A204.1 (cell line): ENCODE results near the gene ASIC3.
"Not testable (repeated sequence)": the region's sequence is repeated elsewhere in the genome, so short reads cannot be mapped to it uniquely, and the experiment has no call there.

ENCODE experiments used
- FAIRE-seq: peaks from 2 replicates; lab custom pipeline; 2012; peaks lifted over from hg19 to GRCh38; lab: Jason Lieb, UNC

The ASIC3 gene

DNA sequence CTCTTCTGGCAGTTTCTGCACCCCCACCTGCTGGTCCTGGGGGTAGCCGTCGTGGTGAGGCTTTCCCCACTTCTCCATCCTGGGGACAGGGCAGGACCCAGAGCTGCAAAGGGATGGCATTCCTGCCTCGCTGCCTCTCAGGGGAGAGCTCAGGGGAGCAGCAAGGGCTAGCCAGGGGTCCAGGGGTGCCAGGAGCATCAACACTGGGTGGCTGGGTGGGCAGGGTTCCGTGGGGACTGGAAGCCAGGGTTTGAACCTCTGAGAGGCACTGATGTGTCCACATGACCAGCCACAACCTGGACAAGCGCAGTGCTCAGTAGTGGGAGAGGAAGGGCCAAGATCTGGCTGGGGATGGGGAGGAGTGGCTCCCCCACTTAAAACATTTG lies 14.5 kb upstream of the ASIC3 start:
- no peak for FAIRE-seq

DNA sequence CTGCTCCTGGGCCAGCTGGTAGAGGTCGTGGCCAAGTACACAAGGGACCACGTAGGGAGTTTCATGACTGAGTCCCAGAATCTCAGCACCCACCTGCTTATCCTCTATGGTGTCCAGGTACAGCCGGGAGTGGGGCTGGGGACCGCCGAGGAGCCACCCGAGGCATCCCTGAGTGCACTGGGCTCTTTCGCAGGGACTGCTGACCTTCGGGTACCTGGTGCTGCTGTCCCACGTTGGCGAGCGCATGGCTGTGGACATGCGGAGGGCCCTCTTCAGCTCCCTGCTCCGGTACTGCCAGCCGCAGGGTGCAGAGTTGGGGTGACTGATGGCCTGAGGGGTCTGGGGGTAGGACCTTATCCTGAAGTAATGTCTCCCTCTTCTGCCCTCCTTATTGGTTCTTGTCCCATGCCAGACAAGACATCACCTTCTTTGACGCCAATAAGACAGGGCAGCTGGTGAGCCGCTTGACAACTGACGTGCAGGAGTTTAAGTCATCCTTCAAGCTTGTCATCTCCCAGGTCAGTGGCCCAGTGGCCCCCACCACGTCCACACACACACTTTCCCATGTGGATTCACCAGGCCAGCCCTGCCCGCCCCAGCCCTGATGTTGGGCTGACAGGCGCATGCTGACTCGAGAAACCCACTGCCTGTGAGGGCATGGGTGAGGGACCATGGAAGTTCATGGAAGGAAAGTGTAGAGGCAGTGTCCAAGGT lies 13.9 kb upstream of the ASIC3 start:
- FAIRE-seq = no peak

DNA sequence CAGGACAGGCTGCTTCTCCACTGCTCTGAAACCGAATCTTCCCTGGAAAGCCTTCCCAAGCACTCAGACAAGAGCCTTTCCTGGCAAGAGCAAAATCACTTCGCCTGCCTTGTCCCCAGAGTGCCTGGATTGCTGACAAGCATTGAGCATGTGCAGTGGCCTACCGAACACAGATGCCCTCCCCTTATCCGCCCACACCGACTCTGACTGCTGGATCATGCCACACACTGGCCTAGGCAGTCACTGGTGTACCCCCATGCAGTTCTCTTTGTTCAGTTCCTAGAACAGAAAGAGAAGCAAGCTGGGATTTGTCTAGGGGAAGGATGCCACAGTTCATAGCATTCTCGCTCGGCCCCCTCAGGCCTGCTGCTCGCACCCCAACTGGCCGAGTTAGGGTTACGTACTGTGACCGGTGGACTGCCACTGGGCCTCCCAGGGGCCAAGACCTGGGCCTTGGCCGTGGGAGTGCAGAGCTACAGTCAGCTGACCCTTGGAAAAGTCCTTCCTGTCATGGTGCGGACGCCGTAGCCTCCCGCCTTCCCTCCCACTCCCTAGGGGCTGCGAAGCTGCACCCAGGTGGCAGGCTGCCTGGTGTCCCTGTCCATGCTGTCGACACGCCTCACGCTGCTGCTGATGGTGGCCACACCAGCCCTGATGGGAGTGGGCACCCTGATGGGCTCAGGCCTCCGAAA lies 13.2 kb upstream of the ASIC3 start:
- no peak for FAIRE-seq

DNA sequence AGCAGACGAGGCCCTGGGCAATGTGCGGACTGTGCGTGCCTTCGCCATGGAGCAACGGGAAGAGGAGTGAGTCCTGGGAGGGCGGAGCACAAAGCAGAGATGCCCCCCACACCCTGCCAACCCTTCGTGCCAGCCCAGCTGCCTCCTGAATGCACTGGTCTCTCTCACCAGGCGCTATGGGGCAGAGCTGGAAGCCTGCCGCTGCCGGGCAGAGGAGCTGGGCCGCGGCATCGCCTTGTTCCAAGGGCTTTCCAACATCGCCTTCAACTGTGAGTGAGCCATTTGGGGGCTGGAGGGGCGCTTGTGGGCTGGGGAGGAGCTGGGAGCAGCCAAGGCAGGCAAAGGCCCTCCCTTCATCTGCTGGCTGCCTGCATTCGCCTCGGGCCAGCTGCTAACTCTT lies 12.4 kb upstream of the ASIC3 start:
- no peak for FAIRE-seq

DNA sequence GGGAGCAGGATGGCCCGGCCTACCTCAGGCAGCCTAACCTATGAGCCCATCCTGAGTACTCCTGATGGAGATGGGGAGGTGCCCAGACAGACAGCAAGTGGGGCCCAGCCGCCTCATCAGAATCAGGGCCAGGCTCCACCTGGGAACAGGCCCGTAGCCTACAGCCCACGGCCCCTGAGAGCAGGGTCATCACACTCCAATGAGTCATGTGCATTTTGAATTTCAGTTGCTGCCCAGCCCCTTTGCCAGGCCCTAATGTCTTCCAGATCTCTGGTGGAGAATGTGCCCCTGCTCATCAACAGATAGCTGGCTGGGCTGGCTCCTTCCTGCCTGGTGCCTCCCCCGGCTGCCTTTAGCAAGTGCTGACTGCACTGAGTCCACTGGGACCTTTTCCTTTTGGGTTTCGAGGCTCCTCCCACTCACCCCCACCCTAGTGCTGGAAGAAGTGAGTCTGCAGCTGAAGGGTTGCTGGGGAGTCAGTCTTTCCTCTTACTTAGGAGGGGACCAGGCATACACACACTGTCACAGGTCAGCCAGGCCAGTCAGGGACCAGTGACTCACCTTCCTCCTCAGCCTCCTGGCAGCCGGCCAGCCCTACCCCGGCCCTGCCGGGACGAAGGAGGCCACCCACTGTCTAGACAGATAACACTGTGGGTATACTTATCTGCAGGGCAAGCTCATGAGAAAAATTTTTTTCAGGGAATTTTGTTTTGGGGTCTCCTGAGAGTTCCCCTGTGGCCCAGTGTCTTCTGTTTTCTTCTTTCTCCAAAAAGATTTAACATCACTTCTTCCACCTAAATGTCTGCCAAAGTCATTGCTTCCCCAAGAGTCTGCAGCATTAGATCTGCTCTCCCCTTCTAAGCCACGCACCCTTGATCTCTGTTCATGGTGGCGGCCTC lies 9.1 kb upstream of the ASIC3 start:
- FAIRE-seq = no peak

DNA sequence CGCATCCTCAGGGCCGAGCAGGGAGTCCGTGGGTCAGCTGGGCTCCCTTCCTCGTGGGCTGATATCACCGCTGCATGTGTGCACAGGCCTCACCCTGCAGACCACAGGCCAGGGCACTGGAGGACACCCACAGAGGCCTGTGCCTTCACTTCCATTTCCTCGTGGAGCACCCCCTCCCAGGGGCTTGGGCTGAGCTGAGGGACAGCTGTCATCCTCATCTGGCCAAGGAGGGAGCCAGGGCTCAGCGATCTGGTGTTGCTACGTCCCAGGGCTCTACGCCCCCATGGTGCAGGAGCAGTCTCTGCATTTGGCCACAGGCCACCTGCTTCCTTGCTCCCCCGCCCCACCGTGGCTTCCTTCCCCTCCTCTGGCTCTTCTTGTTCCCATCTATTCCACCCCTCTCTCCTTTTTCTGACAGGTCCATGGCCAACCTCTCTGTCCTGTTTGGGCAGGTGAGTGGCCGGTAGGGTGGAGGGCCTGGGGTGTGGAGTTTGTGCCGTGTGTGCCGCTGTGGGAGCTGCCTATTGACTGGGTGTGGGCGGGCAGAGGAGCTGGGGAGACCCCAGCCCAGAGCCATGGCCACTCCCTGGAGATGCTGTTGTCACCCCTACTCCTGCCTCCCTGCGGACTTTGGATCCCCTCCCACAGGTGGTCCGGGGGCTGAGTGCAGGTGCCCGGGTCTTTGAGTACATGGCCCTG lies 8.3 kb upstream of the ASIC3 start:
- no peak for FAIRE-seq

DNA sequence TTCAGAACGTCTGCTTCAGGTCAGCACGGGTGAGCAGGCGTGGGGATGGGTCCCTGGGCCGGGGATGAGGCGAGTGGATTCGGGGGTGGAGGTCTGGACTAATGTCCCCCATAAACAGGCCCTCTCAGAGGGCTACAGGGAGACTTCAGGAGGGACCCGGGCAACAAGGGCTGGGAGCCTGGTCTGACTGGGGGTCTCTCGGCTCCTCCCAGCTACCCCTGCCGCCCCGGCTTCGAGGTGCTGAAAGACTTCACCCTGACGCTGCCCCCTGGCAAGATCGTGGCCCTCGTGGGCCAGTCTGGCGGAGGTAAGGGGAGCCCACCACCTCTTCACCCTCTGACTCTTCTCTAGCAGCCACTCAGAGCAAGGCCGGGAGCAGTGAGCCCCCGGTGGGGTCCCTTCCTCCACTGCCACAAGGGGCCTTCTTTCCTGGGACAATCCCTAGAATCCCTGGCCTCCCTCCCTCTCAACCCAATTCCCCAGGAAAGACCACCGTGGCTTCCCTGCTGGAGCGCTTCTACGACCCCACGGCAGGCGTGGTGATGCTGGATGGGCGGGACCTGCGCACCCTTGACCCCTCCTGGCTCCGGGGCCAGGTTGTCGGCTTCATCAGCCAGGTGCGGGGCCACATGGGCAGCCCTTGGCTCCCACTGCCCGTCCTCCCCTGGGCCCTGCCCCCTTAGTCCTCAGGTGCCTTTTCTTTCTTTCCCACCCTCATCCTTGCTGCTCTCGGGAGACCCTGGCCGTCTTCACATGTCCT lies 7.5 kb upstream of the ASIC3 start:
- FAIRE-seq = no peak

DNA sequence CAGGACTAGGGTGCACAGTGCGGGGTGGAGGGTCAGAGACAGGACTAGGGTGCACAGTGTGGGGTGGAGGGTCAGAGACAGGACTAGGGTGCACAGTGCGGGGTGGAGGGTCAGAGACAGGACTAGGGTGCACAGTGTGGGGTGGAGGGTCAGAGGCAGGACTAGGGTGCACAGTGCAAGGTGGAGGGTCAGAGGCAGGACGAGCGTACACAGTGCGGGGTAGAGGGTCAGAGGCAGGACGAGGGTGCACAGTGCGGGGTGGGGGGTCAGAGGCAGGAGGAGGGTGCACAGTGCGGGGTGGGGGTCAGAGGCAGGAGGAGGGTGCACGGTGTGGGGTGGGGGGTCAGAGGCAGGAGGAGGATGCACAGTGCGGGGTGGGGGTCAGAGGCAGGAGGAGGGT lies 4.9 kb upstream of the ASIC3 start:
- not testable (repeated sequence) for FAIRE-seq

DNA sequence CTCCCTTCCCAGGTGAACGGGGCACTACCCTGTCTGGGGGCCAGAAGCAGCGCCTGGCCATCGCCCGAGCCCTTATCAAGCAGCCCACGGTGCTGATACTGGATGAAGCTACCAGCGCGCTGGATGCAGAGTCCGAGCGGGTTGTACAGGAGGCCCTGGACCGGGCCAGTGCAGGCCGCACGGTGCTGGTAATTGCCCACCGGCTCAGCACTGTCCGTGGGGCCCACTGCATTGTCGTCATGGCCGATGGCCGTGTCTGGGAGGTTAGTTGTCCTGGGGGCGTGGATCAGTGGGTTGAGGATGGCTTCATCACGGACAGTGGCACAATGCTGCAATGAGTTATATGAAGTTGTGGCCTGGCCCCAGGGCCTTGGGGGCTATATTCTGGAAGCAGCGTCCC lies 4.4 kb upstream of the ASIC3 start:
- no peak for FAIRE-seq

DNA sequence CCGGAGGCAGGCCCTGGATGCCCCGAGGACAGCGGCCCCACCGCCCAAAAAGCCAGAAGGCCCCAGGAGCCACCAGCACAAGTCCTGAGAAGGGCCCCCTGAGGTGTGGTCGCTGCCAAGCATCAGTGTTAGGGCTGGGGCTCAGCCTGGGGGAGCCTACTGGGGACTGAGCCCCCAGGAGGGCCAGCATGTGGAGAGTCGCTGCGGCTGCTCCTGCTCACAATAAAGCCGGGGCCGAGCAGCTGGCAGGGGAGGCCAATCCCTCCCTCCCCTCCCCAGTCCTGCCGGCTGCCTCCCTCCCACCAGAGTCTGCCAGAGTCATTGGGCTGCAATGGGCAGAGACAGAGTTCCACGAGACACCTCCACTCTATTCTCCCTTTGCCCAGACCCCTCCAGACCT lies 3.1 kb upstream of the ASIC3 start:
- FAIRE-seq = no peak

DNA sequence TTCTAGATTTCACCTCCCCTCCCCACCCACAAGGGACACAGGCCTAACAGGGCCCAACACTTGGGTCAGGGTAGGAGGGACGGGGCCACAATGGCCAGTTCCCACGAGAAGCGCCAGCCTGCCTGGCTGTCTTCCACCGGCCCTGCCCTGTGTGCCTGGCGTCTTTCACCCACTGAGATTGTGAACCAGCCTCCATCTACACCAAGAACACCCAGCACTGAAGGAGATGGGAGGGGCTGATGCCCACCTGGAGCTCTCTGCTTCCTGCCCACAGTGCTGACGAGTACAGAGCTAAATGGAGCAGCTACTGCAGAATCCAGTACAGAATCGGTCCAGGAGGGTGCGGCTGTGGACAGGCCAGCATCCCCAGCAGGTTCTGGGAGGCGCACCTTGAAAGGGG lies 2.4 kb upstream of the ASIC3 start:
- no peak for FAIRE-seq

DNA sequence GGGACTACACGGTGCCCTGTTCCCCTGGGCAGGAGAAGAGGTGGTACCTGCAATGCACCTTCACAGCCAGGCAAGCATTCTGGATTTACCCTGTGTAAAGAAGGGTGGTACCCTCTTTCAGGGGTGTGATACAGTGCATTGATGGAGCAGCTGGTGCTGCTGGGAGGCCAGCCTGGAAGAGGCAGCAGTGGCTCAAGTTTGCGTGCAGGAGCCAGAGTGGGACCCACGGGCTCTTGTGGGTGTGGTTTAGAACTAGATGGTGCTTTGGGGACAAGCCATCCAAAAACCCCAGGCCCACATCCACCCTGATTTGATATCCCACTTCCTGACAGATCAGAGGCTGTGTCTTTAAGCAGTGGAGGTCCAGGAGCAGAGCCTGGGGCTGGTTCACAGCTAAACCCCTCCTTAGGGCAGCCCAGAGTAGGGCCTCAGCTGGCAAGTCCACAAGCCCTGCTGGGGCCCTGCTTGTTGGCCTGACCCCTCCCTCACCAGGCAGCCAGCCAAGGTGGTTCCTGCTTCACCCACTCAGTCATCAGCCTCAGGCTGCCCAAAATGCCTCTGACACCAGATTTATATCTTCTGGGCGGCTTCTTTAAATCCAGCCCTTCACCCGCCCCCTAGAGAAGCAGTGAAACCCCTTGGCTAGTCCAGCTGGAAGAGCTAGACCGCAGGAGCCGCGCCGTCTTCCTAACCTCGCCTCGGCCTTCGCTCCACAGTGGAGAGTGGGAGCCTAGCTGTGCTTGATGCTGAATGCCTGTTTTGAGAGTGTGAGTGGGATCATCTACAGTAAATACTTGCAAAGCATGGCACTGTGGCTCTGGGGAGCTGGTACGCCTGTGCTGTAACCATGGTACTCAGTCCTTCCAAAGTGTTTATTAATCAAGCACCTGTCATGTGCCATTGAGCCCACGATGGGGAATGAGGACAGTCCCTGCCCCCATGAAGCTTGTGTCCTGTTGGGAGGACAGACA lies 1.4 kb upstream of the ASIC3 start:
- no peak for FAIRE-seq

DNA sequence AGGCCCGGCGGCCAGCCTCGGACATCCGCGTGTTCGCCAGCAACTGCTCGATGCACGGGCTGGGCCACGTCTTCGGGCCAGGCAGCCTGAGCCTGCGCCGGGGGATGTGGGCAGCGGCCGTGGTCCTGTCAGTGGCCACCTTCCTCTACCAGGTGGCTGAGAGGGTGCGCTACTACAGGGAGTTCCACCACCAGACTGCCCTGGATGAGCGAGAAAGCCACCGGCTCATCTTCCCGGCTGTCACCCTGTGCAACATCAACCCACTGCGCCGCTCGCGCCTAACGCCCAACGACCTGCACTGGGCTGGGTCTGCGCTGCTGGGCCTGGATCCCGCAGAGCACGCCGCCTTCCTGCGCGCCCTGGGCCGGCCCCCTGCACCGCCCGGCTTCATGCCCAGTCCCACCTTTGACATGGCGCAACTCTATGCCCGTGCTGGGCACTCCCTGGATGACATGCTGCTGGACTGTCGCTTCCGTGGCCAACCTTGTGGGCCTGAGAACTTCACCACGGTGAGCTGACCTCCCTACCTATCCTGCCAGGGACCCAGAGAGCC lies 656 bp downstream of the ASIC3 start:
- no peak for FAIRE-seq

DNA sequence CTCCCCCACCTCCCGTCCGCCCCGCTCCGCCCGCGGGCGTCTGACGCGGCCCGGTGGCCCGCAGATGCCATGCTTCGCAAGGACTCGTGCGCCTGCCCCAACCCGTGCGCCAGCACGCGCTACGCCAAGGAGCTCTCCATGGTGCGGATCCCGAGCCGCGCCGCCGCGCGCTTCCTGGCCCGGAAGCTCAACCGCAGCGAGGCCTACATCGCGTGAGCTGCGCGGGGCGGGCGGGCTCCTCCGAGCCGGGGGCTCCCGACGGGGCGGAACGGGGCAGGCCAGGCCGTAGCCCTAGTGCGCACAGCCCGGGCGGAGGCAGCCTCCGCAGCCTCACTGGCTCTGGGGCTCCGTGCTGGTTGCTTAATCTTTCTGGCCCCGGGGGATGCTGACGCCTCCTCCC lies 2.8 kb downstream of the ASIC3 start:
- FAIRE-seq = no peak

DNA sequence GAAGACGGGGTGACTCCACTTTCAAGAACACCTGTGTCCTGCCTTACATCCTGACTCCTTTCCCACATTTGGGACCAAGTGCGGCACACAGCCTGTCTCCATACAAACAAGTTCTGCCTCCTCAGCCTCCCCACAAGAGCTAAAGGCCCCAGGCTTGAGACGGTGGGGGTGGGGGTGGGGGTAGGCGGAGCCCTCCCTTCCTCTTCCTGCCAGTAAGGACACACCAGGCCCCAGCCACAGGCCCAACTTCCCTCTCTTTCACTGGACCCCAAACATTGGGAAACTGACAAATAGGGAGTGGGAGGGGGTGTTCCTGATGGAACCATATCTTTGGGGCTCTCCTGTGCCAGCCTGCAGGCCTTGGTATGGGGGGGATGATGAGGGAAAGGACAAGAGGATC lies 4.8 kb downstream of the ASIC3 start:
- no peak for FAIRE-seq

DNA sequence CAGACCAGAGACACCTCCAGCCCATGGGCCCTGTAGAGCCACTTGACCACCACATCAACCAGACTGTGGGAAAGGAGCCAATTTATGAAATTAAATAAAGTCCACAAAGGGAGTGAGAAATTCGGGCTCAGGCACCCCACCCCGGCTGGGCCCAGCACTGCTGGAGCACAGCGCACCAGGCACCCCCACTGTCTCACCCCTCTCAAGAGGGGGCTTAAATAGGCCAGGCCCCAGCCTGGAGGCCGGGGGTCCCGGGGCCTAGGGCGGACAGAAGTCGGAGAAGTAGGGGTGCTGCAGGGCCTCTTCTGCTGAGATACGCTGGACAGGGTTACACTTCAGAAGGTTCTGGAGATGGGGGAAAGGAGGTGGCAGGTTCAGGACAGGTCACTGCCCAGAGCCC lies 5.4 kb downstream of the ASIC3 start:
- FAIRE-seq = no peak

DNA sequence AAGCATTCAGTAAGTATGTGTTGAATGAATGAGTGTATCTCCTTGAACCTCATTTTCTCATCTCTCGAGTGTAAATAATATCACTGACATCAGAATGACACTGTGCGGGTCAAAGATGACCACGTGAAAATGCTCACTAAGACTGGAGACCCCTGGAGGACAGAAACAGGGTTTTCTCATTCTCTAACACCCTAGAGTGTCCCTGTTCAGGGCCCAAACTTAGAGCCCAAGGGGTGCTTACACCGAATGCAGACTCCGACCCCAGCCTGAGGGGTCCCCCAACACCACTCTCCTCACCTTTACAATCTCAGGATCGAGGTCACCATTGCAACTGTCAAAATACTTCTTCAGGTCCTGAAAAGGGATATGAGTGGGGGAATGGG lies 7.9 kb downstream of the ASIC3 start:
- no peak for FAIRE-seq

DNA sequence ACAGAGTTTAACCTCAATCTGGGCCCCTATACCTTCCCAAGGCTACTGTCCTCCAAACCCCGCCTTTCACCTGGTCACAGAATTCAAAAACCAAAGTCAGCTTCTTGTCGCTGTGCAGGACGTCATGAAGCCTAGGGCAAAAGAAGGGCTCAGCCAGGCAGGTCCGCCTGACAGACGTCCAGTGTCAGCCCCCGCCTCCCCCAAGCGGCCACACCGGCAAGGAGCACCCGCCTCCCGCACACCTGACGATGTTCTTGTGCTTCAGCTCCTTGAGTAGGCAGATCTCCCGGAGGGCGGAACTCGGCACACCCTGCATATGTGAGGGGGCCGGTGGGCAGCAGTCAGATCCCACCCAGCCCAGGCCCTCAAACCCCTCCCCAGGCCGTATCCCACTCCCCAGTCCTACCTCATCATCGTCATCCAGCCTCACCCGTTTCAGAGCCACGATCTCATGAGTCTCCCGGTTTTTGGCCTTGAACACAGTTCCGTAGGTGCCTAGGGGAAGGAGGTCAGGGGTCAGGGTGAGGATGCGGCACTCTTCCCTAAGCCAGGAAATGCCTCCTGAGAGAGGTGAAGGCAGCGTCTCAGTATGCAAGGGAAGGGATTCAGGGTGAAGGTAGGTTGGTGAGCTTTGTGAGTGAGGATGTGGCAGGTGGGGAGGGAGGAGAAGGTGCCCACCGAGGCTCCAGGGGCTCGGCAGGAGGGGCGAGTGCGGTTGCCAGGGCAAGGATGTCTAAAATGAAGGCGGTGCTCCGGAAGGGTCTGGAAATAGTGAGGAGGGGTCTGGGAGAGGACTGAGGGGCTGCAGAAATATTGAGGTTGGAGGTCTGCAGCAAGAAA lies 8.6 kb downstream of the ASIC3 start:
- FAIRE-seq = no peak

DNA sequence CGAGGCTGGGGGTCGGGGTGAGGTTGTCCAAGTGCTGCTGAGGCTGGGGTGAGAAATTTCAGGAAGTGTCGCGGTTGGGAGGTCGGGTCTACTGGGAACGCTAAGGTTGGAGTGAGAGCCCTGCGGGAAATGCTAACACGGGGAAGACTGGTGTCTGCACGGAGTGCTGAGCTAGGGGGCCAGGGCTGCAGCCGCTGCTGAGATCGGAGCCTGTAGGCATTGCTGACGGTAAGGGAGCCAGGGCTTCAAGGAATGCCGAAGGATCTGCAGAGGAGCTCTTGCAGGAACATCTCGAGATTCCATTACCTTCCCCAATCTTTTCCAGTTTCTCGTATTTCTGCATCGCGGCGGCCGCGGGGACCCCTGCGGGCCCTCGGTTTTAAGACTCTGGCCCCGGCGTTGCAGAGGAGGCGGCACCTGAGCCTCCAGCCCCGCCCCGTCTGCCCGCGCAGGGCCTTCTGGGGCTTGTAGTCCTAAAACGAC lies 9.2 kb downstream of the ASIC3 start, which contains the start of gene CDK5:
TSS of gene CDK5 (minus strand) at position 392 of the 483 bp plus-strand sequence. CDS start at position 343, 49 bp downstream.
- no peak for FAIRE-seq
